Activated T-helper 1 cell treated with anti-CD3 and anti-CD28 coated beads, Interleukin-12 subunit alpha, Interleukin-12 subunit beta, Interleukin-2, Interleukin-4 antibody, amounts not matched to agents 30 ng/mL and 10 ng/mL and 1 ng/mL, durations not matched to agents 14 hours and 24 hours and 36 hours (primary cell): ENCODE measurements around the gene SSMEM1. TPM values are rescaled to one million over a fixed set of nuclear protein-coding genes. Genes with fewer than 3 reads are reported as not detected.
A peak's percentile ranks its signal among the peaks of the same experiment; 100 is the strongest.

Experiments
- DNase-seq: peaks from one replicate; pipeline ENCODE4 v3.0.0; 2021; ENCODE audit warnings: low spot score
- H3K27ac Mint-ChIP-seq: one replicate; pipeline ENCODE4 v1.8.0; 2021; ENCODE audit warnings: mild to moderate bottlenecking, mixed read lengths
- H3K27me3 Mint-ChIP-seq: one replicate; pipeline ENCODE4 v1.8.0; 2022; ENCODE audit warnings: mild to moderate bottlenecking, moderate library complexity, mixed read lengths; ENCODE audit not compliant: insufficient read depth
- H3K36me3 Mint-ChIP-seq: one replicate; pipeline ENCODE4 v1.8.0; 2021; ENCODE audit warnings: low read depth, mixed read lengths
- H3K4me1 Mint-ChIP-seq: one replicate; pipeline ENCODE4 v1.8.0; 2021; ENCODE audit warnings: low read depth, mixed read lengths
- H3K4me3 Mint-ChIP-seq: one replicate; pipeline ENCODE4 v1.8.0; 2021; ENCODE audit warnings: mild to moderate bottlenecking, moderate library complexity, mixed read lengths
- H3K9me3 Mint-ChIP-seq: one replicate; pipeline ENCODE4 v1.8.0; 2021; ENCODE audit warnings: mixed read lengths
- intact Hi-C: fragments of 100-400 bp; cut with micrococcal nuclease; formaldehyde crosslinking; loops from one replicate; pipeline ENCODE4 v1.15.1; 2024
- total RNA-seq: library from RNA; stranded (reverse); gene quantifications from 2 replicates; pipeline ENCODE4 v1.2.3, GENCODE V29; 2022

The SSMEM1 gene
- total RNA-seq, 1 donor from 2014 or later = not detected

- intact Hi-C loops = no loop called here
- DNase-seq = no peak
- Mint-ChIP-seq H3K9me3 (no peaks in the 10 kb centered on the region), H3K27me3 (no peaks in the 10 kb centered on the region), H3K27ac (no peak overlapping the region), H3K4me1 (no peaks in the 10 kb centered on the region), H3K36me3 (peaks cover 39% of the 10 kb centered on the region), H3K4me3 (no peak overlapping the region)
Observed at GRCh38 chr7:130191791-130192190, 15.9 kb upstream of the SSMEM1 start.

- DNase-seq = no peak
- no peaks in the 10 kb centered on the region for H3K9me3 Mint-ChIP-seq
- intact Hi-C loops = no loop called here
- H3K36me3 Mint-ChIP-seq = peaks cover 42% of the 10 kb centered on the region
- peaks cover 6% of the 10 kb centered on the region for H3K4me1 Mint-ChIP-seq
- no peaks in the 10 kb centered on the region for H3K27me3 Mint-ChIP-seq
- H3K4me3 Mint-ChIP-seq = no peak overlapping the region
- H3K27ac Mint-ChIP-seq = no peak overlapping the region
Observed at GRCh38 chr7:130195396-130195795, 12.3 kb upstream of the SSMEM1 start.

DNA sequence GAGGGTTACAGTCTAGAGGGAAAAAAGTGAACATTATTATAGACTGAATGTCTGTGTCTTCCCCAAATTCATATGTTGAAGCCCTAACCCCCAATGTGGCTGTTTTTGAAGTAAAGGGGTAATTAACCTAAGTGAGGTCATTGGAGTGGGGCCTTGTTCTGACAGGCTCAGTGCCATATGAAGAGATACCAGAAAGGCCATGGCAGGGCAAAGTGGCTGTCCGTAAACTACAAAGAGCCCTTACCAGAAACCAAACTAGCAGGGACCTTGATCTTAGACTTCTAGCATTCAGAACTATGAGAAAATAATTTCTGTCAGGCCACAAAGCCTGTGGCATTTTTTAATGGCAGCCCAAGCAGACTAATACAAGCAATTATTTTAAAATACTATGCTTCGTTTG is 11.2 kb upstream of the SSMEM1 start:
- no peak for DNase-seq
- Mint-ChIP-seq H3K27me3 (no peaks in the 10 kb centered on the region), H3K9me3 (no peaks in the 10 kb centered on the region), H3K36me3 (peaks cover 43% of the 10 kb centered on the region), H3K4me1 (peaks cover 10% of the 10 kb centered on the region), H3K27ac (no peak overlapping the region), H3K4me3 (no peak overlapping the region)
- intact Hi-C loops = no loop called here

GRCh38 chr7:130197094-130197493 is 10.6 kb upstream of the SSMEM1 start:
- no peaks in the 10 kb centered on the region for H3K27me3 Mint-ChIP-seq
- H3K4me3 Mint-ChIP-seq = no peak overlapping the region
- H3K9me3 Mint-ChIP-seq = no peaks in the 10 kb centered on the region
- H3K36me3 Mint-ChIP-seq = peaks cover 44% of the 10 kb centered on the region
- H3K4me1 Mint-ChIP-seq = peaks cover 17% of the 10 kb centered on the region
- no peak for DNase-seq
- intact Hi-C loops = no loop called here
- no peak overlapping the region for H3K27ac Mint-ChIP-seq

- Mint-ChIP-seq H3K27me3 (no peaks in the 10 kb centered on the region), H3K27ac (peak overlapping the region; percentile 24), H3K4me1 (peaks cover 38% of the 10 kb centered on the region), H3K4me3 (no peak overlapping the region), H3K36me3 (peaks cover 43% of the 10 kb centered on the region), H3K9me3 (no peaks in the 10 kb centered on the region)
- intact Hi-C loops = loop anchor here (10.0 kb wide), 1 partner anchor 1123 kb away; the partner anchor contains the start of gene MKLN1
- DNase-seq = no peak
Observed at GRCh38 chr7:130201796-130202195, 5.9 kb upstream of the SSMEM1 start.

- peak; percentile 93 for DNase-seq
- intact Hi-C loops = loop anchor here (1.0 to 10.0 kb wide), 8 partner anchors 25 to 1119 kb away; partner anchors contain the start of genes CEP41, COPG2, KLHDC10 and MKLN1
- no peaks in the 10 kb centered on the region for H3K27me3 Mint-ChIP-seq
- H3K4me3 Mint-ChIP-seq = peak within 1 kb of the TSS; percentile 95
- no peaks in the 10 kb centered on the region for H3K9me3 Mint-ChIP-seq
- peaks cover 25% of the 10 kb centered on the region for H3K36me3 Mint-ChIP-seq
- peak within 1 kb of the TSS; percentile 97 for H3K27ac Mint-ChIP-seq
- peaks cover 32% of the 10 kb centered on the region for H3K4me1 Mint-ChIP-seq
Observed at GRCh38 chr7:130205084-130205947, 2.3 kb upstream of the SSMEM1 start, which contains the start of gene TMEM209. TMEM209 (minus strand) TSS chr7:130205406; CDS start chr7:130205375, 31 bp downstream.

DNA sequence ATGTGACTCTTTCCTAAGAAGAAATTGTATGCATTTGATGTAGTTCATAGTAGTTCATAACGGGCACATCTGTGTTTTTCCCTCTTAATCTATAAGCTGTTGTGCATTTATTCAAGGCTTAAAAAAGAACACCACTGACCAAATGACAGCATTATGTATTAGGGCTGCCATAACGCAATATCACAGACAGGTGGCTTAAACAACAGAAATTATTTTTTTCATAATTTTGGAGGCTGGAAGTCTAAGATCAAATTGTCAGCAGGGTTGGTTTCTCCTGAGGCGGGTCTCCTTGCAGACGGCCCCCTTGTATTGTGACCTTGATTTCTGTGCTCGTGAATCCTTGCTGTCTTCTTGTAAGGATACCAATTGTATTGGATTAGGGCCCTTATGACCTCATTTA is 627 bp upstream of the SSMEM1 start:
- Mint-ChIP-seq H3K9me3 (no peaks in the 10 kb centered on the region), H3K4me1 (peaks cover 22% of the 10 kb centered on the region), H3K27ac (no peak overlapping the region), H3K27me3 (peaks cover 2% of the 10 kb centered on the region), H3K36me3 (peaks cover 16% of the 10 kb centered on the region), H3K4me3 (no peak overlapping the region)
- no peak for DNase-seq
- intact Hi-C loops = loop anchor here (10.0 kb wide), 1 partner anchor 1118 kb away; the partner anchor contains the start of gene MKLN1

GRCh38 chr7:130208516-130208915 is 856 bp downstream of the SSMEM1 start:
- intact Hi-C loops = loop anchor here (10.0 kb wide), 1 partner anchor 1116 kb away; the partner anchor contains the start of gene MKLN1
- no peak for DNase-seq
- H3K4me1 Mint-ChIP-seq = peaks cover 12% of the 10 kb centered on the region
- peaks cover 6% of the 10 kb centered on the region for H3K27me3 Mint-ChIP-seq
- H3K27ac Mint-ChIP-seq = peak overlapping the region; percentile 23
- H3K4me3 Mint-ChIP-seq = no peak overlapping the region
- H3K9me3 Mint-ChIP-seq = no peaks in the 10 kb centered on the region
- peaks cover 6% of the 10 kb centered on the region for H3K36me3 Mint-ChIP-seq

GRCh38 chr7:130210181-130210935 is 2.7 kb downstream of the SSMEM1 start:
- no peak for DNase-seq
- H3K4me3 Mint-ChIP-seq = no peak overlapping the region
- no peaks in the 10 kb centered on the region for H3K9me3 Mint-ChIP-seq
- intact Hi-C loops = no loop called here
- peaks cover 6% of the 10 kb centered on the region for H3K27me3 Mint-ChIP-seq
- H3K36me3 Mint-ChIP-seq = no peaks in the 10 kb centered on the region
- H3K27ac Mint-ChIP-seq = no peak overlapping the region
- peaks cover 5% of the 10 kb centered on the region for H3K4me1 Mint-ChIP-seq

DNA sequence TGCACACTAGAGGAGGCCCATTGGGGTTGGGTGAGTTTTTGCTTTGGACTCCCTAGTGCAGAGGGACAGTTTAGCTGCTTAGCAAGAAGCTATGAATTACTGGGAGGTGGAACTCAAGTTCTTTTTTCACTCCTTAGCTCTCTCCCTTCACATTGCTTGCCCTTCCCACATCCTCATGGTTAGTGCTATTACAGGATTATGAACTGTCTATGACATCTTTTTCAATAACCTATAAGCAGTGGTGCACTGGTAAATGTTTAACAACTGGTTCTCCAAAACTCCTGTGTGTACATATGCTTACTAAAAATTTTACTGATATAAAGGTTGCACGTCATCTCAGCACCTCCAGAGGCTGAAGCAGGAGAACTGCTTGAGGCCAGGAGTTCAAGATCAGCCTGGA is 6.2 kb downstream of the SSMEM1 start:
- no peaks in the 10 kb centered on the region for H3K36me3 Mint-ChIP-seq
- no peak overlapping the region for H3K27ac Mint-ChIP-seq
- no peaks in the 10 kb centered on the region for H3K4me1 Mint-ChIP-seq
- H3K27me3 Mint-ChIP-seq = peaks cover 6% of the 10 kb centered on the region
- H3K4me3 Mint-ChIP-seq = no peak overlapping the region
- no peak for DNase-seq
- intact Hi-C loops = no loop called here
- no peaks in the 10 kb centered on the region for H3K9me3 Mint-ChIP-seq

DNA sequence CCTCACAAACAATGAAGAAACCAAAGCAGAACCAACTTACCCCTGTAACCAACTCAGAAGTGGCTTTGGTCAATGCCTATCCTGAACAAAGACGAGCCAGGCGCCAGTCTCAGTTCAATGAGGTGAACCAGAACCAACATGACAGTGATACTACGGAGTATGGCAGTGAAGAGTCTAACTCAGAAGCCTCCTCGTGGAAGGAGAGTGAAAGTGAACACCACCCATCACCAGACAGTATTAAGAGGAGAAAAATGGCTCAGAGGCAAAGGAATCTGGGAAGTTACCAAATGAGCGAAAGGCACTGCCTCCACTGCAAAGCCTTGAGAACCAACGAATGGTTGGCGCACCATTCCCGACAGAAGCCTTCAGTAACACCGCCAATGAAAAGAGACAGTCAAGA is 8.4 kb downstream of the SSMEM1 start:
- DNase-seq = no peak
- Mint-ChIP-seq H3K27me3 (peaks cover 11% of the 10 kb centered on the region), H3K27ac (no peak overlapping the region), H3K4me1 (no peaks in the 10 kb centered on the region), H3K4me3 (no peak overlapping the region), H3K36me3 (no peaks in the 10 kb centered on the region), H3K9me3 (no peaks in the 10 kb centered on the region)
- intact Hi-C loops = no loop called here

GRCh38 chr7:130216750-130217149 is 9.1 kb downstream of the SSMEM1 start:
- Mint-ChIP-seq H3K36me3 (no peaks in the 10 kb centered on the region), H3K27me3 (peaks cover 11% of the 10 kb centered on the region), H3K4me1 (no peaks in the 10 kb centered on the region), H3K4me3 (no peak overlapping the region), H3K9me3 (no peaks in the 10 kb centered on the region), H3K27ac (no peak overlapping the region)
- DNase-seq = no peak
- intact Hi-C loops = no loop called here
